ACC112 (cell line): ENCODE results near the gene LONP2.

Experiments
- H2AFZ ChIP-seq: fragments of 200-600 bp; sonication (generic); one replicate; pipeline ENCODE4 v1.6.0; 2017; ENCODE audit warnings: antibody characterized with exemption, low read length; ENCODE audit not compliant: unreplicated experiment
- H3K27ac ChIP-seq: fragments of 200-600 bp; sonication (generic); 2 replicates; pipeline ENCODE4 v1.5.1; 2014; ENCODE audit warnings: low read depth, mild to moderate bottlenecking, antibody characterized with exemption, low read length, moderate library complexity
- H3K27me3 ChIP-seq: fragments of 200-600 bp; sonication (generic); 2 replicates; pipeline ENCODE4 v1.6.1; 2014; ENCODE audit warnings: mild to moderate bottlenecking, antibody characterized with exemption, low read length, moderate library complexity, mixed read lengths; ENCODE audit not compliant: insufficient read depth
- H3K36me3 ChIP-seq: fragments of 200-600 bp; sonication (generic); 2 replicates; pipeline ENCODE4 v1.6.1; 2016; ENCODE audit warnings: mild to moderate bottlenecking, antibody characterized with exemption, low read length, moderate library complexity, mixed read lengths; ENCODE audit not compliant: insufficient read depth
- H3K4me1 ChIP-seq: fragments of 200-600 bp; sonication (generic); one replicate; pipeline ENCODE4 v1.6.1; 2016; ENCODE audit warnings: low read length, mixed read lengths; ENCODE audit not compliant: insufficient read depth, unreplicated experiment, control insufficient read depth
- H3K4me3 ChIP-seq: fragments of 200-600 bp; sonication (generic); 2 replicates; pipeline ENCODE4 v1.5.1; 2014; ENCODE audit warnings: mild to moderate bottlenecking, low read depth, low read length
- H3K79me2 ChIP-seq: fragments of 200-600 bp; sonication (generic); one replicate; pipeline ENCODE4 v1.6.0; 2016; ENCODE audit warnings: low read length; ENCODE audit not compliant: control insufficient read depth, unreplicated experiment, insufficient read depth

The LONP2 gene

DNA sequence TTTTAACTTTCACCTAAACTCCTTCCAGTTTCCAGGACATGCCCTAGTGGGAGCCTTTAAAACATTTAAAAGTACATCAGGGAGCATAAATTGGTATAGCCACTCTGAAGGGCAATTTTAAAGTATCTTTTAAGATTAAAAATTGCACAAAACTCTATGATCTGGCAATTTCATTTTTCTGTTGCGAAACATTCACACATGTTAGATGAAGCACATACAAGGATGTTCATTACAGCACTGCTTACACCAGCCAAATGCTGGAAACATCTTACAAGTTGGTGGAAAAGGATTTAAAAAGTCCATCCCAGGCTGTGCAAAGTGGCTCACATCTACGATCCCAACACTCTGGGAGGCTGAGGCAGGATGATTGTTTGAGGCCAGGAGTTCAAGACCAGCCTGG, 26.4 kb upstream of the LONP2 start:
- Histone ChIP-seq H3K27me3 (peaks cover 31% of the 10 kb centered on the region), H3K4me3 (no peak overlapping the region), H3K27ac (no peak overlapping the region), H2AFZ (no peak overlapping the region), H3K36me3 (no peaks in the 10 kb centered on the region), H3K4me1 (no peaks in the 10 kb centered on the region), H3K79me2 (no peaks in the 10 kb centered on the region)

DNA sequence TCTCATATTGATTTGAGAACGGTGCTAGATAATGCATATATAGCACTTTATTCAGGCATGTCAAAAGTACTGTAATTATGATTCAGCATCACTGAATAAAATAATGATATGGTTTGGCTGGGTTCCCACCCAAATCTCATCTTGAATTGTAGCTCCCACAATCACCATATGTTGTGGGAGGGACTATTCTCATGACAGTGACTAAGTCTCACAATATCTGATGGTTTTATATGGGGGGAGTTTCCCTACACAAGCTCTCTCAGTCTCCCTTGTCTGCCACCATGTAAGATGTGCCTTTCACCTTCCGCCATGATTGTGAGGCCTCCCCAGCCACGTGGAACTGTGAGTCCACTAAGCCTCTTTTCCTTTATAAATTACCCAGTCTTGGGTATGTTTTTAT, 25.6 kb upstream of the LONP2 start:
- H2AFZ ChIP-seq: no peak overlapping the region
- no peak overlapping the region for H3K27ac ChIP-seq
- no peaks in the 10 kb centered on the region for H3K36me3 ChIP-seq
- H3K79me2 ChIP-seq: no peaks in the 10 kb centered on the region
- H3K4me1 ChIP-seq: no peaks in the 10 kb centered on the region
- no peak overlapping the region for H3K4me3 ChIP-seq
- H3K27me3 ChIP-seq: peaks cover 30% of the 10 kb centered on the region

DNA sequence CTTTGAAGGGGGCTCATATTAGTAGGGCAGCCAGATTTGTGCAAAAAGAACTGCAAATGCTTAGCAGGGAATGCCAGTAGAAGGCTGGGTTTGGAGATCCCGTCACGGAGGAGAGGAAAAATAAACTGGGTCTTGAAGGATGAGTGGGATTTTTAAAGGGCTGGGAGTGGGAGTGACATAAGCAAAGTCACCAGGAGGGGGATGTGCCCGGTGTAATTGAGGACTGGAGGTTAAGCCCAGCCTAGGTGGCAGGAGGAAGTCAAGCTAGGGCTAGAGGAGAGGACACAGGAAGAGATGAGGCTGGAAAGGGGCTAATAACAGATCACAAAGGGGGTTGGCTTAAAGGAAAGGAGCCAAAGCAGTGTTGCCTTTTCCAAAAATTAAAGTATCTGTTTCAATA, 23.2 kb upstream of the LONP2 start:
- H3K27ac ChIP-seq: no peak overlapping the region
- no peak overlapping the region for H2AFZ ChIP-seq
- peaks cover 5% of the 10 kb centered on the region for H3K4me1 ChIP-seq
- no peaks in the 10 kb centered on the region for H3K36me3 ChIP-seq
- H3K27me3 ChIP-seq: peaks cover 6% of the 10 kb centered on the region; the same call in 1 of the 2 replicates
- no peaks in the 10 kb centered on the region for H3K79me2 ChIP-seq
- H3K4me3 ChIP-seq: no peak overlapping the region

DNA sequence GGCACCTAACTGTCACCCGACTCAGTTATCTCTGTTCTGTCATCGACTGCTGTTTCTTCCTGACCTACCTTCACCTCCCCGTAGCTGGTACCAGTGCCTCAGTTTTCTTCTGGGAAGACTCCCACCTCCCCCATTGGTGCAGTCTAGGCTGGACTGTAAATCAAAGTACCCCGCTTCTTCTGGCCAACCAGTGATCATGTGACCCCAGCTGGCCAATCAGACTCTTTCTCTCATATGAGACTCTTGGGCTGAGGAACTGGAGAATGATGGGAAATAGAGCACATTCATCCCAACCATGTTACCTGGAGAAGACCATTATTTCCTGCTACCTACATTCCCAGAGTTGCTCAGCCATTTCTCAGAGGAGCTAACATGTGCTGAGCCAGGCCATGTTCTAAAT, 20.6 kb upstream of the LONP2 start:
- H3K79me2 ChIP-seq: no peaks in the 10 kb centered on the region

DNA sequence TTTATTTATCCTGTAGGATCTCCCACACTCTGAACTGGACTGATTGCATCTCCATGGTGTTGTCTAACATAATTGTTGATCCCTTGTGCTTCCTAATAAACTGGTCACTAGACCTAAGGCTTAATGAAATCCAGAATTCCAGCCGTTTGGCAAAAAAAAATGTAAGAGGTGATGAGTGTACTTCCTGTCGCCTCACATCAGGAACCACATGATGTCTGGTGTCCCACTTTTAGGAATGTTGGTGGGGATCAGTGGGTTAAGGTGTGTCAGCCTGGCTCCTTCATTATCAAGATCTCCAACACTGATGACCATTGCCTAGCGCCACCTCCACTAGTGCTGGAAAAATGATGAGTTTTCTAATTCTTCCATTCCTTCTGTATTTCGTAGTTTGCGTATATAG, 18.6 kb upstream of the LONP2 start:
- no peaks in the 10 kb centered on the region for H3K36me3 ChIP-seq
- H3K27me3 ChIP-seq: no peaks in the 10 kb centered on the region
- peaks cover 5% of the 10 kb centered on the region for H3K4me1 ChIP-seq
- no peaks in the 10 kb centered on the region for H3K79me2 ChIP-seq
- no peak overlapping the region for H3K4me3 ChIP-seq
- no peak overlapping the region for H3K27ac ChIP-seq
- H2AFZ ChIP-seq: no peak overlapping the region

More for the DNA sequence above, 20.6 kb upstream of the LONP2 start:
- Histone ChIP-seq H3K27me3 (no peaks in the 10 kb centered on the region), H2AFZ (no peak overlapping the region), H3K4me3 (no peak overlapping the region), H3K27ac (no peak overlapping the region), H3K36me3 (no peaks in the 10 kb centered on the region), H3K4me1 (peaks cover 5% of the 10 kb centered on the region)

DNA sequence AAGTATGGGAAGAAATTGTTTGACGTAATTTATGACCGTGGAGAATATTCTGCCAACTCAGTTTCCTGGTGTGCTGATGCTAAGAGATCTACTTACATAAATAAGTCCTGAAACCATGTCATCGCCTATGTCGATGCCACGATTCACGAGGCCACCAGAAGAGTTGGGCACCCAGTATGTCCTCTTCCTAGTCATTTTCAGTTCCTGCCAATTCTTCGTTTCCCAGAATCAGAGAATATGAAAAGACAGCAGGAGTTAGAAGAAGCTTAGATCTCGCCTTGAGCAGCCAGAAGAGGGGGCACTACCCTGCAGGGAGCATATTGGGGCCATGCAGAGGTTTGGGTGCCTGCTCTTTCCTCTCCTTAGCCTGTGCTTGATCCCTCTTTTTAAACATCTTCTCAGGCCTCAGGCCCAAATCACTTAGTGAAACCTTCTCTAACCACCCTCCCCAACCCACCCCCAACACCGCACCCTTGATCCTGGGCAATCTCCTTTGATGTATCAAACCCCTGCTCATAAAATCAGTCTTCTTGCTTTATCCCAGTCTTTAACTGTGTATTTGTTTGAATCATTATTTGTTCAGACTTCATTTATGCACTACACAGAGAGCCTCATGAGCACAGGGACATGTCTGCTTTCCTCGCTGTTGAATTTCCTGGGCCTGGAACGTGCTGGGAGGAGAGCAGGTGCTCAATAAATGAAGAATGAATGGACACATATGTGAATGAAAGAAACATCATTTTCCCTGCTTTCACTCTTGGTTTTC, 12.2 kb upstream of the LONP2 start:
- H3K79me2 ChIP-seq: no peaks in the 10 kb centered on the region
- H3K36me3 ChIP-seq: no peaks in the 10 kb centered on the region
- no peak overlapping the region for H2AFZ ChIP-seq
- peaks cover 4% of the 10 kb centered on the region for H3K4me1 ChIP-seq
- H3K27ac ChIP-seq: no peak overlapping the region
- no peak overlapping the region for H3K4me3 ChIP-seq
- no peaks in the 10 kb centered on the region for H3K27me3 ChIP-seq

DNA sequence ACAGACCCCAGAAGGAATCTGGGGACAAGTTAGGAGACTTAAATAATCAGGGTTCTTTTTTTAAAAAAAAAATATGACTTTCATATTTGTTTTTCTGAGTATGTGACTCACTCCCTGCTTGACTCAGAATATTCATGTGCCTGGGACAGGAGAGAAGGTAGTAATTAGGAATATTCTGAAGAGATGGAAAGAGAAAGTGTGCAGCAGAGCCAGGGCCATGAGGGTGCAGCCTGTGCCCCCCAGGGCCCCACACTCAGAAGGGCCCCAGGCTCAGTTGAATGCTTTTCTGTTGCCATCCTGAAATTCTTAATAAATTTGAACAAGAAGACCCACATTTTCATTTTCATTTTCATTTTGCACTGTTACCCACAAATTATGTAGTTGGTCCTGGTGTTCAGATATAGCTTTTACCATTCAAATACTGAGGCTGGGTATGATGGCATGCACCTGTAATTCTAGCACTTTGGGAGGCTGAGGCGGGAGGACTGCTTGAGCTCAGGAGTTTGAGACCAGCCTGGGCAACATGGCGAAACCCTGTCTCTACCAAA, 11.5 kb upstream of the LONP2 start:
- Histone ChIP-seq H3K27ac (no peak overlapping the region), H2AFZ (no peak overlapping the region), H3K4me1 (peaks cover 4% of the 10 kb centered on the region)

DNA sequence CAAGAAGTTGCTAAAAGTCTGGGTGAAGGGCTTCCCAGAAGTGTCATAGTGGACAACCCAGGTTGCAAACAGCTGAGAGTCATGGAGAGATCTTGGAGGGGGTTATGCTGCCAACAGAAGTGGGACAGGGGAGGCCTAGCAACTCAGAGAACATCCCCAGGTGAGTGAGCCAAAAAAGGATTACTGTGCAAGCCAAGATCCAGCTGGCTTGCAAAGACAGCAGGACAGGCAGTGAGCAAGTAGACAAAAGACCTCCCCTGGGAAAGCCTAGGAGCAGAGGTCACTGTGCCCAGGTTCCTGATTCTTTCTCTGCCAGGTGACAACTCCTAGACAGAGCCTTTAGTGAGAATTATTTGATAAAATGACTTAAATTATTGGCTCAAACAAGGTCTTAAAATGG, 9.5 kb upstream of the LONP2 start:
- Histone ChIP-seq H3K36me3 (no peaks in the 10 kb centered on the region), H3K27me3 (no peaks in the 10 kb centered on the region), H3K4me1 (peaks cover 4% of the 10 kb centered on the region), H3K79me2 (no peaks in the 10 kb centered on the region), H2AFZ (no peak overlapping the region), H3K4me3 (no peak overlapping the region), H3K27ac (no peak overlapping the region)

More for the DNA sequence above, 11.5 kb upstream of the LONP2 start:
- H3K27me3 ChIP-seq: no peaks in the 10 kb centered on the region
- no peaks in the 10 kb centered on the region for H3K36me3 ChIP-seq
- H3K4me3 ChIP-seq: no peak overlapping the region
- no peaks in the 10 kb centered on the region for H3K79me2 ChIP-seq

DNA sequence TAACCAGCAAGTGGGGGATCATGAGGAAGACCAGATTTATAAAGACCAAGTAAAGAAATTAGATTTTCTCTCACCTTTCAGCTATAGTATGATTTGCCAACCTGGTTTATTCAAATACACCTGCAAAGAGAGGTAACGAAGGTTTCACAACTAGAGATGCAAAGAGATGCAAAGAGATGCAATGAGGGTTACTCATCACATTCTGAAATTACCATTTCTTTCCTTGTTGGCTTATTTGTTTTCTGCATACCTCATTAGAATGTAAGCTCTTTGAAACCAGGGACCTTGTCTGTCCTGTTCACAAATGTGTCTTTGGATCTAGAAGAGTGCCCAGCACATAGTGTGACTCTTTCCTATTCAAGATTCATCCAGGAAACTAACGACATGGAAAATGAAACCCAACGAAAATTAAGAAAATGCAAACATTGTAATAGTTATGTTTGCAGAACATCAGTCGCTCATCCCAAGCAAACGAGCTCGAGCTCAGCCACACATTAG, 9.0 kb upstream of the LONP2 start:
- no peaks in the 10 kb centered on the region for H3K79me2 ChIP-seq
- H3K27ac ChIP-seq: no peak overlapping the region
- no peaks in the 10 kb centered on the region for H3K27me3 ChIP-seq
- H3K36me3 ChIP-seq: no peaks in the 10 kb centered on the region
- peaks cover 4% of the 10 kb centered on the region for H3K4me1 ChIP-seq
- no peak overlapping the region for H2AFZ ChIP-seq
- no peak overlapping the region for H3K4me3 ChIP-seq

DNA sequence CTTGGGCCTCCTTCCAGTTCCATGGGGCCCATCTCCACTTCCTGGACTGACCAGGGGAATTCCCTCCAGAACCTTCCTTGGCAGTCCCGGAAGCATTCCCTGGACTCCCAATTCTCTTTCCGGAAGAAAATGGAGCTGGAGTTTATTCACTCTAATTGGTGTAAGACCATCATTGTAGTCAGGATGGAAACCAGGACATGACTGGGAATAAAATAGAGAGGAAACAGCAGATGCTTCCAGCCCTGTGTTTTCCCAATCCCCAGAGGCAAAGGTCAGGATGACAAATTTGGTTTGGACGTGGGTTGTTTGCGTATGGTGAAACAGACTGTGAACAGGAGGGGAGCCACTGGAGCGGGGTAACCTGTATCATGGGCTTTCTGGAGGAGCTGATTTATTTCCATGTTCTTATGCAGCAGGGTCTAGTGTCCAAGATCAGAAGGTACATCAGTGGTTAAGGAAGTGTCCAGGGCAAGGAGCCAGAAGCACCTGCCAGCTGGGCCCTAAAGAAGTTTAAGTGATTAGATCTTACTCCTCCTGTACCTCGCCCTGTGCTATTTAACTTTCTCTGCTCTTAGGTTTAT, 8.5 kb upstream of the LONP2 start:
- Histone ChIP-seq H3K79me2 (no peaks in the 10 kb centered on the region), H3K27ac (no peak overlapping the region), H2AFZ (no peak overlapping the region), H3K27me3 (no peaks in the 10 kb centered on the region), H3K4me1 (peaks cover 4% of the 10 kb centered on the region), H3K36me3 (no peaks in the 10 kb centered on the region), H3K4me3 (no peak overlapping the region)

DNA sequence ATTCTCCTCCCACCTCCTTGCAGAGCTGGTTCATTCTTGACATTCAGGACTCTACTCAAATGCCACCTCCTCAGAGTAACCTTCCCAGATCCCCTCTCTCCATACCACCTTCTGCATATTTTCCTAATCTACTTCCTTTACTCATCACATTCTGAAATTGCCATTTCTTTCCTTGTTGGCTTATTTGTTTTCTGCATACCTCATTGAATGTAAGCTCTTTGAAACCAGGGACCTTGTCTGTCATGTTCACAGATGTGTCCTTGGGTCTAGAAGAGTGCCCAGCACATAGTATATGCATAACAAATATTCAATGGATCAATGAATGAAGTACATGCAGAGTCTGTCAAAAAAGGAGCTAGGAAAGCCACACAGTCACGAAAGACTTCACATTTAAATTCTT, 7.8 kb upstream of the LONP2 start:
- H3K36me3 ChIP-seq: no peaks in the 10 kb centered on the region
- H3K27me3 ChIP-seq: no peaks in the 10 kb centered on the region
- H3K27ac ChIP-seq: no peak overlapping the region
- H3K4me1 ChIP-seq: peaks cover 4% of the 10 kb centered on the region
- H2AFZ ChIP-seq: no peak overlapping the region
- no peaks in the 10 kb centered on the region for H3K79me2 ChIP-seq
- H3K4me3 ChIP-seq: no peak overlapping the region
